ENCODE measurements around the gene GAS6.
"Not testable (repeated sequence)": the region's sequence is repeated elsewhere in the genome, so short reads cannot be mapped to it uniquely, and the experiment has no call there.

Gene GAS6

GRCh38 chr13:113833111-113833830, 30.6 kb downstream of the GAS6 start:
- peaks cover 6% of the 10 kb centered on the region for H3K36me3 ChIP-seq (replicated peaks; ENCODE audit: low read depth, low read length)
- H3K27me3 ChIP-seq (ENCODE audit: low read depth, low read length), result no peaks in the 10 kb centered on the region
- H3K9me3 ChIP-seq (ENCODE audit: insufficient read depth, low read length), result no peaks in the 10 kb centered on the region
- H4K20me1 ChIP-seq (ENCODE audit: insufficient read depth, low read length), result peaks cover 15% of the 10 kb centered on the region
- peaks cover 14% of the 10 kb centered on the region for H3K4me1 ChIP-seq (ENCODE audit: low read length)
- H3K4me3 ChIP-seq (ENCODE audit: low read length), result no peak overlapping the region
- no peak overlapping the region for H3K4me2 ChIP-seq (ENCODE audit: low read length)
- TF ChIP-seq EZH2phosphoT487 (IDR thresholded peaks at IDR 0.05; ENCODE audit: low read depth) (no peak), CTCF (IDR thresholded peaks at IDR 0.05; ENCODE audit: low read depth, low read length) (no peak)
- H3K27ac ChIP-seq (ENCODE audit: low read length), result no peak overlapping the region
- H2AFZ ChIP-seq (ENCODE audit: low read depth, low read length), result no peak overlapping the region
- no peaks in the 10 kb centered on the region for H3K79me2 ChIP-seq (ENCODE audit: low read length)
- no peak overlapping the region for H3K9ac ChIP-seq (ENCODE audit: low read length)

- H3K4me2 ChIP-seq (ENCODE audit: low read length), result no peak overlapping the region
- H3K9ac ChIP-seq (ENCODE audit: low read length), result no peak overlapping the region
- H3K4me3 ChIP-seq (ENCODE audit: low read length), result no peak overlapping the region
- peaks cover 14% of the 10 kb centered on the region for H3K4me1 ChIP-seq (ENCODE audit: low read length)
- H3K36me3 ChIP-seq (replicated peaks; ENCODE audit: low read depth, low read length), result peaks cover 8% of the 10 kb centered on the region
- TF ChIP-seq EZH2phosphoT487 (IDR thresholded peaks at IDR 0.05; ENCODE audit: low read depth) (no peak), CTCF (IDR thresholded peaks at IDR 0.05; ENCODE audit: low read depth, low read length) (no peak)
- H2AFZ ChIP-seq (ENCODE audit: low read depth, low read length), result no peak overlapping the region
- no peak overlapping the region for H3K27ac ChIP-seq (ENCODE audit: low read length)
- H3K27me3 ChIP-seq (ENCODE audit: low read depth, low read length), result no peaks in the 10 kb centered on the region
- no peaks in the 10 kb centered on the region for H3K9me3 ChIP-seq (ENCODE audit: insufficient read depth, low read length)
- no peaks in the 10 kb centered on the region for H3K79me2 ChIP-seq (ENCODE audit: low read length)
- H4K20me1 ChIP-seq (ENCODE audit: insufficient read depth, low read length), result peaks cover 15% of the 10 kb centered on the region
These were observed 31.2 kb downstream of the GAS6 start for GRCh38 chr13:113832631-113833030.

- H3K4me2 ChIP-seq (ENCODE audit: low read length), result no peak overlapping the region
- H4K20me1 ChIP-seq (ENCODE audit: insufficient read depth, low read length), result peaks cover 15% of the 10 kb centered on the region
- peaks cover 13% of the 10 kb centered on the region for H3K36me3 ChIP-seq (replicated peaks; ENCODE audit: low read depth, low read length)
These were observed 31.7 kb downstream of the GAS6 start for GRCh38 chr13:113832205-113832604.

GRCh38 chr13:113831061-113831460, 32.8 kb downstream of the GAS6 start:
- no peak overlapping the region for H2AFZ ChIP-seq (ENCODE audit: low read depth, low read length)
- no peak for TF ChIP-seq CTCF (IDR thresholded peaks at IDR 0.05; ENCODE audit: low read depth, low read length)
- TF ChIP-seq EZH2phosphoT487 (IDR thresholded peaks at IDR 0.05; ENCODE audit: low read depth), result no peak
- peaks cover 17% of the 10 kb centered on the region for H3K36me3 ChIP-seq (replicated peaks; ENCODE audit: low read depth, low read length)
- no peak overlapping the region for H3K4me3 ChIP-seq (ENCODE audit: low read length)
- no peak overlapping the region for H3K4me2 ChIP-seq (ENCODE audit: low read length)
- no peaks in the 10 kb centered on the region for H3K27me3 ChIP-seq (ENCODE audit: low read depth, low read length)
- H4K20me1 ChIP-seq (ENCODE audit: insufficient read depth, low read length), result peaks cover 15% of the 10 kb centered on the region
- H3K9ac ChIP-seq (ENCODE audit: low read length), result no peak overlapping the region
- H3K9me3 ChIP-seq (ENCODE audit: insufficient read depth, low read length), result no peaks in the 10 kb centered on the region
- H3K79me2 ChIP-seq (ENCODE audit: low read length), result no peaks in the 10 kb centered on the region
- no peak overlapping the region for H3K27ac ChIP-seq (ENCODE audit: low read length)
- peaks cover 5% of the 10 kb centered on the region for H3K4me1 ChIP-seq (ENCODE audit: low read length)

More at GRCh38 chr13:113832205-113832604, 31.7 kb downstream of the GAS6 start:
- no peaks in the 10 kb centered on the region for H3K27me3 ChIP-seq (ENCODE audit: low read depth, low read length)
- no peak for TF ChIP-seq CTCF (IDR thresholded peaks at IDR 0.05; ENCODE audit: low read depth, low read length)
- no peak for TF ChIP-seq EZH2phosphoT487 (IDR thresholded peaks at IDR 0.05; ENCODE audit: low read depth)
- H3K4me3 ChIP-seq (ENCODE audit: low read length), result no peak overlapping the region
- H2AFZ ChIP-seq (ENCODE audit: low read depth, low read length), result no peak overlapping the region
- no peak overlapping the region for H3K27ac ChIP-seq (ENCODE audit: low read length)
- no peaks in the 10 kb centered on the region for H3K9me3 ChIP-seq (ENCODE audit: insufficient read depth, low read length)
- H3K4me1 ChIP-seq (ENCODE audit: low read length), result peaks cover 10% of the 10 kb centered on the region
- H3K9ac ChIP-seq (ENCODE audit: low read length), result no peak overlapping the region
- H3K79me2 ChIP-seq (ENCODE audit: low read length), result no peaks in the 10 kb centered on the region

GRCh38 chr13:113830426-113830950, 33.4 kb downstream of the GAS6 start:
- not testable (repeated sequence) for H3K9me3 ChIP-seq (ENCODE audit: insufficient read depth, low read length); H3K79me2 ChIP-seq (ENCODE audit: low read length); H3K27ac ChIP-seq (ENCODE audit: low read length); H2AFZ ChIP-seq (ENCODE audit: low read depth, low read length); H3K4me1 ChIP-seq (ENCODE audit: low read length); H3K27me3 ChIP-seq (ENCODE audit: low read depth, low read length); H3K4me3 ChIP-seq (ENCODE audit: low read length); H3K9ac ChIP-seq (ENCODE audit: low read length); H3K4me2 ChIP-seq (ENCODE audit: low read length)
- Histone ChIP-seq H3K36me3 (replicated peaks; ENCODE audit: low read depth, low read length) (peaks cover 17% of the 10 kb centered on the region), H4K20me1 (ENCODE audit: insufficient read depth, low read length) (peaks cover 15% of the 10 kb centered on the region)

Data from OCI-LY3 (cell line).